Effector CD8-positive, alpha-beta T cell (primary cell): ENCODE measurements around the gene CREB5.

Source experiments
- DNase-seq: peaks from one replicate; lab custom pipeline; 2025; lab: John Stamatoyannopoulos, UW

The CREB5 gene

GRCh38 chr7:28643188-28643569 lies 230.9 kb downstream of the CREB5 start:
- no peak for DNase-seq

- DNase-seq, result no peak
Observed at GRCh38 chr7:28643584-28644340, 231.4 kb downstream of the CREB5 start.

GRCh38 chr7:28645866-28646265 lies 233.5 kb downstream of the CREB5 start:
- DNase-seq, result no peak

- DNase-seq, result no peak
Observed at GRCh38 chr7:28646376-28647075, 234.2 kb downstream of the CREB5 start.

DNA sequence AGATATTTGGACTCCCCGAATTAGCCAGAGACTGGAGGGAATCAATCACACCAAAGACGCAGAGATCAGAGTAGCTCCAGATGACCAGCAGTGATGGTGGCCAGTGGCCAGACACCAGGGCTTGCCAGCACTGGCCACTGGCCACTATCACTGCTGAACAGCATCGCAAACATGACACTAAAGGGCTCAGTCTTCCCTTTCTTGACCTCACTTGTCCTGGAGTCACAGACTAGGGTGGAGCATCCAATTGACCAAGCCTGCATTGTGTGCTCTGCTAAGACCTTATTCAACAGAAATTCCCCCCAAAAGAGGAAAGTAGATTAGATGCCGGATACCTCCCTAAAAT lies 234.7 kb downstream of the CREB5 start:
- DNase-seq, result no peak

DNA sequence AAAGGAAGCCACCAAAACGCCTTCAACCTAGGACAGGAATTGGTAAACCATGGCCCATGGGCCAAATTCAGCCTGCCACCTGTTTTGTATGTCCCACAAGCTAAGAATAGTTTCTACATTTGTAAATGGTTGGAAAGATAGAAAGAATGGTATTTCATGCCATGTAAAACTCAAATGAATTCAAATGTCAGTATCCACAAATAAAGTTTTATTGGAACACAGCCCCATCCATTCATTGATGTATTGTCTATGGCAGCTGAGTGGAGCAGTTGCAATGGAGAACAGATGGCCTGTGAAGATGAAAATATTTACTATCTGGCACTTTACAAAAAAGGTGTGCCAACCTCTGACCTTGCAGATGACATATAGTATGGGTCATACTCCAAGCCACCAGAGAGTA lies 236.9 kb downstream of the CREB5 start:
- DNase-seq, result no peak

DNA sequence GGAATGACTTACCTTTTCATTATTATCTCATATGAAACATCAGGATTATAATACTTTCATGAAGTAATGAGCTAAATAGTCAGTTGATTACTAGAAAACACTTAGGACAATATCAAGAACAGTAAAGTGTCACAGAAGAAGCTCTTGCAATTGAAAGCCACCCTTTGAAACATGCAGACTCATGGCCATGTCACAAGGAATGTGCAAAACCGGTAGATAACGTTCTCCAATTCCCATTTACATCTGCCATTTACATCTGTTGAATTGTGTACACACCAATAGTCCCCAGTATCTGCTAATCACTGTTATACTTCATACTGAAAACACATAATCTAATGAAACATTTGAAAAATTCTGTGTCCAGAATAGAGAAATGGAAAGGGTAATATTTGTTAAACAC lies 237.5 kb downstream of the CREB5 start:
- DNase-seq, result no peak

GRCh38 chr7:28654110-28654509 lies 241.8 kb downstream of the CREB5 start:
- no peak for DNase-seq

GRCh38 chr7:28656529-28656928 lies 244.2 kb downstream of the CREB5 start:
- no peak for DNase-seq

- DNase-seq, result no peak
Observed at GRCh38 chr7:28658381-28658780, 246.1 kb downstream of the CREB5 start.

DNA sequence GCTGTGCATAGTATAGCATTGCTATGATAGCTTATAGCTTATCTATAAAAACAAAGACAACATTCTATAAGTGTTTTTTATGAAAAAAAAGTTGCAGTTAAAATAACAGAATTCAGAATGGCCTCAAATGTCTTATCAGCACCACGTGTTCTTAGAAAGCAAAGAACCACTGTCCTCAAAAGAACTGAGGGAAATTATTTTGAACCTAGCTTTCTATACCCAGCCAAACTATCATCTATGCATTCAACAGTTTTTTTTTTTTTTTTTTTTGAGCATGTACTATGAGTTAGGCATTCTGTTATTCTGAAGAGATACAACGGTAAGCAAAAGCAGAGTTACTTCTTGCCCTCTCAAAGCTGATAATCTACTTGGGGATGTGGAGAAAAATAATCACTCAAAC lies 247.8 kb downstream of the CREB5 start:
- no peak for DNase-seq

- no peak for DNase-seq
Observed at GRCh38 chr7:28661826-28662595, 249.7 kb downstream of the CREB5 start.

- no peak for DNase-seq
Observed at GRCh38 chr7:28666154-28666553, 253.8 kb downstream of the CREB5 start.

DNA sequence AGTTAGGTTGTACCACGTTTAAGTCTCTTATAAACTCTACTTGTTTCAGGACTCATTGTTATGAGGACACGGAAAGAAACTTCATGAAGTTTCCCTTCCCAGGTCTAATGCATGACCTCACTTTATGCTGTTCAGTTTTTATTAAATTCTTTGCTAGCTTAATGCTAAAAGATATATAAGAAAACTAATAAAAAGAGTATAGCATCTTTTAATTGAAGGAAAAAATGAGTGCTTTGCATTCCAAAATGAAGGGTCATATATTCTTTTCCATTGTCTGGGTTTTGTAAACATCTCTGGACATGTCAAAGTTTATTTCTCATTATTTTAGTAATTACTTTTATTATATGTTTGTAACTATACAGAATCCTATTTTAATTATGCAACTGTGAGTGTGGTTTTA lies 255.8 kb downstream of the CREB5 start:
- no peak for DNase-seq

DNA sequence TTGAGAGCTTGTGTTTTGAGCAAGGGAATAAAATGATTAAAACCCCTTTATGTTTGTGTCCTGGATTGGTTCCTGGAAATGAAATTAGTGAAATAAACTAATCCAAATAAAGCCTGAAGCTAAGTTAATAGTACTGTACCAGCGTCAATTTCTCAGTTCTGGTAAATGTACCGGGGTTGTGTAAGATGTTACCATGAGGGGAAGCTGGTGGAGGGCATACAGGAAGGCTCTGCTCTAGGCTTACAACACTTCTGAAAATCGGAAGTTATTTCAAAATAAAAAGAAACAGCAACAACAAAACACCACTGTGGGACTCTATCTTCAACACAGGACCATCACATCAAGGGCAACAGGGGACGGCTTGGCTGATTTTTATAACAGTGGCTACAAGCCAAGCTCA lies 257.0 kb downstream of the CREB5 start:
- DNase-seq, result no peak

DNA sequence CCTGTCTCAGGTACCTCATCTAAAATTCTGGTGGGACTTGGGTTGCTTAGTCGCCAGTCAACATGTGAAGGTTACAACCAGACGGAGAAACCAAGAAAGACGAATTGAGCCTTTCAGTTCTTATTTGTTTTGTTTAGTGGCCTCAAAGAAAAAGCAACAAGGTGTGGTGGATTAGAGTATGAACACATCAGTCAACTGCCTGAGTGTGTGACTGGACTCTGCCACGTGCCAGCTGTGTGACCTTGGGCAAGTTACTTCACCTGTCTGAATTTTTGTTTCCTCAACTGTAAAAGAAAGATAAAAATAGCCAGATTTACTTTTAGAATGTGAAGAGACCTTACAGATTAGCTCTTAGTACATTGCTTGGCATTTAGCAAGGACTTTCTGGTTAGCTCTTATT lies 259.2 kb downstream of the CREB5 start:
- DNase-seq, result no peak

DNA sequence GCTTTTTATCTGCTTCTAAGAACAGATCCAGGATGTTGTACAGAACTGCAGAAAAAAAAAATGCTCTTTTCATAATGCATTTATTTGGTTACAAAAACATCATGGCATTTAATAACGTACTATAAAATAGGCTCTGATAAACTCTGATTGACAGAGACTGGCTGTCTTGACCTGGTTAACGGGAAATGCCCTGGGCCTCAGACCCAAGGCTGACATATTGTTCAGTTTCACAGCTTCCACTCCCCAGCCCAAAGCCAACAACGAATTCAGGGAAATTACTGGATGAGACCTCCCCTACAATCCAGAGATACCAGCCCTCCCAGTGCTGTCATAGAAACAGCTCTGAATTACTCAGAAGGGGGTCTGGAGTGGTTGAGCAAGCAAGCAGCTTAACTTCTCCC lies 260.1 kb downstream of the CREB5 start:
- no peak for DNase-seq

DNA sequence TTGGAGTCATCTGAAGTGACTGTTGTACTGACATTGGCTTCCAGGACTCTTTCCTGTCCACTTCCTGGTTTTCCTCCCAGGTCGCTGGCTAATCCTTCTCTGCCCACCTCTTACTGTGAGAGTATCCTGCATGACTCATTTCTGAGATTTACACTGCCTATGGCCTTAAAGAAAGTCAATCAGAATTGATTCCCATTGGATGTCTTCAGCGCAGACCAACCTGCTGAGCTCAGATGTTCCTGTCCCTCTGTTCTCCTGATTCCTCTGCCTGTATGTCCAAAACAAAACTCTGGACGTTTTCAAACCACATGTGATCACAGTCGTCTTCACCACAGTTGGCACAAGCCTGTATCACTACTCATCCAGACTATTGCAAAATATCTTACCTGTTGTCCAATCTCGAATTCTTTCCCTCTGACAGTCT lies 262.1 kb downstream of the CREB5 start:
- DNase-seq, result no peak

DNA sequence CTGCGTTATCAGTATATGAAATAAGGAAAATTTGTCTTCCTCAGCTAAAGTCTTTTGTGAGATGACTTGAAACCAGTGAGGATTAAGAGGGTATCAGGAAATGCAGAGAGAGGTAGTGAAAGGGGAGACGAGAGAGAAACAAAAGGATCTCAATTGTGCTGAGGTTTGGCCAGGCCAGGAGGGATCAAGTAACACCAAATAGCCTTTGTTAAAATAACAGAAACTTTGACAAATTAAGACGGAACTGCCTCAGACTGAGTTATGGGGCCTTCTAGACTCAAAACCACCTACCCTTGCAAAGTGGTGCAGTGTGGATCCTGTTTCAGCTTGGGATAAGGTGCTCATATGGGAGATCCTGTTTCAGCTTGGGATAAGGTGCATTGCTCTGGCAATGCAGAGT lies 263.1 kb downstream of the CREB5 start:
- DNase-seq, result no peak

DNA sequence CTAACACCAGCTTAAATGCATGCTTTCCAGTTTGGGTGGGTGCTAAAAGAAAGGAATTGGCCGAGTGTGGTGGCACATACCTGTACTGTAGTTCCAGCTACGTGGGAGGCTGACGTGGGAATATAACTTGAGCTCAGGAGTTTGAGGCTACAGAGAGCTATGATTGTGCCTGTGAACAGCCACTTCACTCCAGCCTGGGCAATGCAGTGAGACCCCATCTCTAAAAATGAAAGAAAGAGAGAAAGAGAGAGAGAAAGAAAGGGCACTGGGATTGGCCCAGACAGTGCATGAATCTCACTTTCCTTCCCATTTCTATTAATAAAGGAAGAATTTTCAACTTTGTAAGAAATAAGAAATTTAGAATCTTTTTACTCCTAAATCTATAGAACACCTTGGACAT lies 265.4 kb downstream of the CREB5 start:
- no peak for DNase-seq

GRCh38 chr7:28678431-28678965 lies 266.2 kb downstream of the CREB5 start:
- DNase-seq, result no peak

DNA sequence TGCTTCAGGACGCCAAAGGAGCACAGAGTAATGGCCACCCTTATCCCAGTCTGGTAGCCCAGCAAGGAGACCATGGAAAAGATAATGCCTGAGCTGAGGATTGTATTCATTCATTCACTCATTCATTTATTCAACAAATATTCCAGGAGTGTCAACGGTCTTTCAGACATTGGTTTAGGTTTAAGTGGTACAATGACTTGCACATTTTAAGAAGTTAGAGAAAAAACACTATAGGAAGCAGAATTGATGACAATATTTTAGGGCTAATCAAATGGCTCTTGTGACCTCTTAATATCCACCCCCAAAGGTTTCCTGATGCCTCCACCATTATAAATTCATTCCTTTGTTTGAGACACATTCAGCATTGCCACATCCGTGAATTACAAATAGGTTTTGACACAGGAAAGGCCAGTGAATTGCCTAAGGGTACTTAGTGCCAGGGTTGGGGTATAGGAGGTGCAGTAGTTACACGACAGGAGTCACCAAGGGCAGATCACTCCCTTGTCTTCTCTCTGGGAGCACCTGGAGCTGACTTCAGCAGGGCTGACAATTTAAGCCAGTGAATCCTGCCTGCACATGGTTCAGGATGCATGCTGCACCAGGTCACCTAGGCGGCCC lies 269.5 kb downstream of the CREB5 start:
- DNase-seq, result no peak
